Glomerular endothelial cell (primary cell): Measurements from ENCODE around the gene GOLGA8B. TPM values are rescaled to one million over a fixed set of nuclear protein-coding genes. Genes with fewer than 3 reads are reported as not detected.
"Not testable (repeated sequence)": the region's sequence is repeated elsewhere in the genome, so short reads cannot be mapped to it uniquely, and the experiment has no call there.

Experiments
- DNase-seq: peaks from one replicate; pipeline ENCODE4 v3.0.0-alpha.2; 2011; ENCODE audit warnings: low read depth, low spot score; ENCODE audit errors: extremely low read depth
- total RNA-seq: library from RNA; depleted of rRNA; stranded (reverse); fragments of >200 nt; gene quantifications from 2 replicates; pipeline ENCODE4 v1.2.3, GENCODE V29; 2015

Gene GOLGA8B
- total RNA-seq, 1 donor from 2014 or later: 25.9 TPM

DNA sequence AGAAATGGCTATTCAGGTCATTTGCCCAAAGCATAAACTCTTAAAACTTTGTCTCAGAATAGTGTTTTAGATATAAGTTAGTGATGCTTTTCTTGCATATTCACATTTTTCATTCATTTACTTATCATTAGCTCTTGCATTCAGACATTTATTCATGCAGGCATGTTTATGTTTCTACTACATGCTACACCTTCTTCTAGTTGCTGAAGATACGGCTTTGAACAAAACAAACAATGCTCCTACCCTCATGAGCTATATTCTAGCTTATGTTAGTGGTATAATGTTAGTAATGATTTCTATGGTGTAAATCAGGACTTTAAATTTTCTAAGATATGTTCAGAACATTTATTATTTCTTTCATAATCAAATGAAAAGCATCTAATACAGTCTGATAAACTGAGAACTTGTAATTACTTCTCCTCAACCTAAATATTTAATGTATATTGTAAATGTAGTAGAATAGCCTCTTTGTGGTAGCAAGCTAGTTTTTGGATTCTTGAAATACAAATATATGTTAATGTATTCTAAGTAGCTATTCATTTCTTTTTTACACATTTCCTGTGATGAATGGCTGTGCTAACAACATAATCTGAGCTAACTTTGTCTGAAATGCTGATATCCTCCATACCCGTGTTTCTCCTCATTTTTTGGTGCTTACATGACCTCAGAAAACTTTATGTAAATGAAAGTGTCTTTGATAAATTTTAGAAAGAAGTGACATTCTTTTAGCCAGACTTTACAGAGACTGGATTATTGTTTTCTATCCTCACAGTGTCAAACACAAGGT lies 15.5 kb upstream of the GOLGA8B start:
- no peak for DNase-seq

DNA sequence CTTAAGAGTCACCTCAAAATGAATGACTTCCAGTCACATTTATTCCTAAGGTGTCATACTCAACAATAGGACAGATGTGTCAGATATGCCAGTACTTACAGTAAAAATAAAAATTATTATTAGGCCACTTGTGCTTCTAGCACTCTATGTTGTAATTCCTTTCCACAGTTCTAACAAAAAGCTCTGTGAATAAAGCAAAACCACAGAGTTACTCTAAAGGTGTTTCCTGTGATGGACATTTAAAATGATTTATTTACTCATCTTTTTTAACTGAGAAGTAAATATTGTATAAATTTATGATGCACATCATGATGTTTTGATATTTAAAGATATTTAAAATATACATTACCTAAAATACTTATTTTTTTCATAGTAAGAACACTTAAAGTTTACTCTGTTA lies 13.9 kb upstream of the GOLGA8B start:
- DNase-seq: no peak

DNA sequence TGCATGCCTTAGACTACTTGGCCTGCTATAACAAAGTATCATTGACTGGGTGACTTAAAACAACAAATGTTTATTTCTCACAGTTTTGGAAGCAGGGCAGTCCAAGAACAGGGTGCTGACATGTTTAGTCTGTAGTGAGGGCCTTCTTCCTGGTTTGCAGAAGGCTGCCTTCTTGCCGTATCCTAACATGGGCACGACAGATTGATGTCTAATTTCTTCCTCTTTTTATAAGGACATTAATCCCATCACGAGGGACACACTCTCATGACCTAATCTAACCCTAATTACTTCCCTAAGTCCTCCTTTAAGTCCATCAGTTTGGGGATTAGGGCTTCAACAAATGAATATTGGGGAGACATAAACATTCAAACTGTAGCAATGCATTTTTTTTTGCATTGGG lies 10.9 kb upstream of the GOLGA8B start:
- no peak for DNase-seq

DNA sequence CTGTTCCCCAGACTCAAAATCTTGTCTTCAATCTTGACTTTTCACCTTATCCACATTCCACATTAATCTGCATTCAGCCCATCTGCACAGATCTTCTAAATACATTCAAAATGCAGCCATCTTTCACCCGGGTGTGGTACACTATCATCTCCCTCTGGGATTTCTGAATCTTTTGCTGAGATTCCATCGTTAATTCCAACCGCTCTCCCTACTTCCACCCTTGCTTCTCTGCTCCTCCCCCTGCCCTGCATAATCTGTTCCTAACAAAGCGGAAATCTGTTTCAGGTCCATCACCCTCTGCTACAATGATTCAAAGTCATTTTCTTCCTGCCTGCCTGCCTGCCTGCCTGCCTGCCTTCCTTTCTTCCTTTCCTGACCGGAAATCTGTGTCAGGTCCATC lies 7.9 kb upstream of the GOLGA8B start:
- no peak for DNase-seq

DNA sequence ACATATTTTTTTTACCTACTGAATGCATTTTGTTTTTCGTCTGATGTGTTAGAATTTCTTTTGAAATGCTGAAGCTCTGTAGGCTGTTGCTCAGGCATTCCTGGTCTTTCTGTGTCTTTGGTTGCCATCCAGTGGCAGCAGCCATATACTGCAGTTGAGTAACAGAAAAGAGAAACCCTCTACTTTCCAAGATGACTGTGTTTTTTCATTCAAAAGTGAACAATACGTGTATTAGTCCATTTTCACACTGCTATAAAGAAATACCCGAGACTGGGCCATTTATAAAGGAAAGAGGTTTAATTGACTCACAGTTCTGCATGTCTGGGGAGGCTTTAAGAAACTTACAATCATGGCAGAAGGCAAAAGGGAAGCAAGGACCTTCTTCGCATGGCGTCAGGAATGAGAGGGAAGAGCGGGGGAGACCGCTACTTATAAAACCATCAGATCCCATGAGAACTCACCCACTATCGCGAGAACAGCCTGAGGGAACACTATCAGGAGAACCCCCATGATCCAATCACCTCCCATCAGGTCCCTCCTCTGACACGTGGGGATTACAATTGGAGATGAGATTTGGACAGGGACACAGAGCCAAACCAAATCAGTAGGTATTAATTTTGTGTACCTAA lies 4.7 kb upstream of the GOLGA8B start:
- peak; percentile 56 for DNase-seq

DNA sequence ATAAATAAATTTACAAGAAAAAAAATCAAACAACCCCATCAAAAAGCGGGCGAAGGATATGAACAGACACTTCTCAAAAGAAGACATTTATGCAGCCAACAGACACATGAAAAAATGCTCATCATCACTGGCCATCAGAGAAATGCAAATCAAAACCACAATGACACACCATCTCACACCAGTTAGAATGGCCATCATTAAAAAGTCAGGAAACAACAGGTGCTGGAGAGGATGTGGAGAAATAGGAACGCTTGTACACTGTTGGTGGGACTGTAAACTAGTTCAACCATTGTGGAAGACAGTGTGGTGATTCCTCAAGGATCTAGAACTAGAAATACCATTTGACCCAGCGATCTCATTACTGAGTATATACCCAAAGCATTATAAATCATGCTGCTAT lies 2.5 kb upstream of the GOLGA8B start:
- not testable (repeated sequence) for DNase-seq

DNA sequence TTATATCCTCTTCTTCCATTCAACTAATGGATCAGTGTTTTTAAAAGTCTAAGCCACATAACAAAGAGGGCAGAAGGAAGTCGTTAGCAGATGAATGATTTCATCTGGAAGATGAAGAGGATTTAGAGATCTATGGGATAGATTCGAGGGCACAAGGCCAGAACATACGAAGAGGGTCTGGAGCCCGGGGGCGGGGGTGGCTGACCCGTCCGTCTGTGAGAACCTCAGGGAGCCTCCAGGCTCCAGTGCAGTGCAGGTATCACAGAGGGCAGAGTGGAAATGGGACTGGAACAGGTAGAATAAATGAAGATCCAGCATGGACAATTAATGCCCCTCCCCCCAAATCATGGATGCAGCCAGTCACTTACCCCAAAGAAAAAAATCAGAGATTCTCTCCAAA lies 1.5 kb upstream of the GOLGA8B start:
- no peak for DNase-seq

DNA sequence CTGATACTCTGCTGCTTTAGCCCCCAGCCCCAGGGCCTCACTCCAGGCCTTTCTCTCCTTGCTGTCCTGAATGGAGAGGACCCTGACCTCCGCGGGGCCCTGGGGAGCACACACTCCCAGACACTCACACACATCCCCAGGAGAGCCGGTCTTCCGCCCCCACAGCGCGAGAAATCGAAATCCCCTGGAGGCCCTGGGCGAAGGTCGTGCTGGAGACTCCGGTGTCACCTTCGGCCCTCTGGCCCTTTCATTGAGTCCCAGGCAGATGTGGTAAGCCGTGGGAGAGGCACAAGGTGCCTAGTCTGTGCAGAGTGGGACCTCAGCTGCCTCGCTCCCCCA lies 848 bp upstream of the GOLGA8B start:
- no peak for DNase-seq

DNA sequence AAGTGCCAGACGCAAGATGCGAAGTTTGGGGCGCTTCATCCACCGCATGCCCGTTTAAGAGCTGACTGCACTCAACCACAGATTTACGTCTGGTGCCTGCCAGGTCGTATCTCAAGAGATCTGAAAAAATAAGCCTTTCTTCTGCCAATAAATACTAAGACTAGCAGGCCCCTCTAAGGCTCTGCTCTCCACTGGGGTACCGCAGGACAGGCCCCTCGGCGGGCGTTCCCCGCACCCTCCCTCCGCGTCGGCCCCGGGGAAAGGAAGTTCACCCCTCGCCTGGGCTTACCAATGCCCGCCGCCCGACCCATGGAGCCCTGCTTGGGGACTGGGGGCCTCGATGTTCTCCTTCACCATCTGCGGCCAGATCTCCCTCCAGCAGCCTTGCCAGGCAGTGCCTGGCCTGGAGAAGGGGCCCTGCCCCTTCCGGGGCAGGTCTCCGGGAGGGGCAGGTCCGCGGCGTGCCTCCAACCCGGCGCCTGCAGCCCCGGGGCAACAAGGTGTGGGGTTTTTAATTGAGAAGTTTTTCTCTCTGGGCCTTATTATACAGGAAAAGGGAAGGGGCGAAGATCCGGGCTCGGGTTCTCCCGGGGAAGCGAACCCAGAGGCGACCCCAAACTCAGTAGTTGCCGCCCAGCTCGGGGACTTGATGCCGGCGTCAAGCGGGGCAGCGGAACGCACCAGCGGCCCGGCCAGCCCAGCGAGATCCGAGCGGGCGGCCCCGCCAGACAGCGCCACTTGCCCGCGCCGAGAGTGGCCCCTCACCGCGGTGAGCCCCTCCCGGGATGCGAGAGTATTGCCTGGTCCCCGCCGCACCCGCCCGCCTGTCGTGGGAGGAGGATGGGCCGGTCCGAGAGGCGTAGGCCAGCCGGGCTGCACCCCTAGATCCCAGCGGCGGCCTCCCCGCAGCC lies 735 bp downstream of the GOLGA8B start:
- no peak for DNase-seq

DNA sequence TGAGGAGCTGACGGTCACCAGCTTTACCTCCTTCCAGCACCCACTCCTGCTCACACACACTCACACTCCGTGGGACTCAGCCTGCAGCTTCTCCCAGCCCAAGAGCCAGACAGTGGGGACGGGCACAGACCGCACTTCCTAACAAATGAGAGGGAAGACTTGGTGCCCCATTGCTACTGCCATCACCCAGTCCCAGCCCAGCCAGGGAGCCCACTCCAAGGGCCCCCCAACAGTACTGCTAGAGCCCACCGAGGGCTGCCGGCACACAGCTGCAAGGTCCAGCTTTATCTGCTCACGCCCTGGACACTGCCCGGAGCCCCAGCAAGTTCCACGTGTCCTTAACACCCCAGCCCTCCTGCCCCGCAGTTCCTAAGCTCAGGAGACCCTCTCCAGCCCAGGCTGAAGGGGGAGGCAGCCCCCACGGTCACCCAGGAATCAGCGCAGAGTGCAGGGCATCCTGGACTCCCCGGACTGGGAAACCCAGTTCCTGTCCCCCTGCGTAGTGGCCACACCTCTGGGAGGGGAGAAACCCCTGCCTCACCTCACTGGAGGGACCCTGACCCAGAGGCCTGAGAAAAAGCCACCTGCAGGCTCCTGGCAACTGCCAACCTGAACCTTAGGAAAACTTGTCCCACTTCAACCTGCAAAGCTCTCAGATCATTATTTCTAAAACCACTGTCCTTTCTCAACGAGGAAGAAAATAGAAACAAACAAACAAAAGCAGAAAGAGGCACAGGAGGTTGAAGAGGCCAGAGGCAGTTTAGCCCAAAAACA lies 1.6 kb downstream of the GOLGA8B start:
- not testable (repeated sequence) for DNase-seq

DNA sequence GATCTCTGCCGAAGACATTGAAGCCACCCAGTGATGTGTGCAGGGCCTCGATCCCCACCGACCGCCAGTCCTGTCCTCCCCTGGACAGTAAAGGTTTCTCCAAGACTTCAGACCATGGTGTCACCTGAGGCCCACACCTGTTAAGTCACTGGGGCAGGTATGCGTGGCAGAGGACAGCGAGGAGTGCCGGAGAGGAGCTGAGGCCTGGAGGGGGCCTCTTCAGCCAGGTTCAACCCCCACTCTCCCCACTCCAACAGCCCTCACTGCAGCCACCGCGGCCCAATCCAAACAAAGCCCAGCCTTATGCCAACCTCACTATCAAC lies 2.4 kb downstream of the GOLGA8B start:
- no peak for DNase-seq

DNA sequence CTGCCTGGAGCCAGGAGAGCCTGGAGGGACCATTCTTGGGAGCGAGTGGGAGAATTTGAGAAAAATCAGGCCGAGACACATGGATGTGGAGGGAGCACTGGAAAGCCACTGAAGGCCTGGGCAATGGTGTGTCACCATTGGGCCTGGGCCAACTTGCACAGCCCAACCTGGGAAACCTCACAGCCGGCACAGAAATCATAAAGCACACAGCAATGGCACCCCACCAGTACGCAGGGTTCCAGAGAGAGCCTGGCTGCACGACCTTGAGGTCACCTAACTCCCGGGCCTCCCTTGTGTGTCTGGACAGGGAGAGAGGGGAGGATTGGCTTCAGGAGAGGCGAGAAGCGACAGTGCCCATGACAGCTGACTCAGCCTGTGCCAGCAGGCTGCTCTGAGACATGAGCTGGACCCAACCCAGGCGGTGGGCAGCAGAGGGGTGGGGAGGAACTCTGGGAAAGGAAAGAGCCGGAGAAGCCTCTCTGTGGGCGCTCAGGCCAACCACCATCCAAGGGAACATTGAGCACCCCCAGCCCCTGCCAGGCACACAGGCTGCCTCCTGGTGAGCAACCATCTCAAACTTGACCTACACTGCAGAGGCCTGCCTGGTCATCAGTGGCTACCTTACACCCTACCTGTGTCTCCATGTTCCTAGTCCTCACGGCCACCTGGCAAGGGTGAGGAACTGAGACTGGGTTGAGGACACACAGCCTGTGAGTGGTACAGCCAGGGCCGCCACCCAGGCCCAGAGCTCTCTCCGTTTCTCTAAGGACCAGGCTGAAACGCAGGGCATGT lies 3.0 kb downstream of the GOLGA8B start:
- DNase-seq: not testable (repeated sequence)

DNA sequence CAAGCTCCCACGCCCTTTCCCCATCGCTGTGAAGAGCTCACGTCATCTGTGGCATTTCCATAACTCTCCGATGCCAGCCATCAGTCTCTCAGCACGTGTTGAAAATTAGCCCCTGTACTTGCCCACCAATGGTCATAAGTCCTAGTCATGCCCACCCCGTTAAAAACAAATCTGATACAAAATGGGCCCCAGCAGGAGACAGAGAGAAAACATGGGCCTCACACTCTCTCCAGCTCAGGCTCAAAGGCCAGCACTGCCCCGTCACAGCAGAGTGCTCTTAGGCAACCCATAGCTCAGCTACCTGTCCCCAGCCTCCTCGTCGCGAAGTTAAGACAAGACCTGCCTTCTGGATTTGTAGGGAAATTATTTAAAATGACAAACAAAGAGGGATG lies 5.2 kb downstream of the GOLGA8B start:
- DNase-seq: no peak

DNA sequence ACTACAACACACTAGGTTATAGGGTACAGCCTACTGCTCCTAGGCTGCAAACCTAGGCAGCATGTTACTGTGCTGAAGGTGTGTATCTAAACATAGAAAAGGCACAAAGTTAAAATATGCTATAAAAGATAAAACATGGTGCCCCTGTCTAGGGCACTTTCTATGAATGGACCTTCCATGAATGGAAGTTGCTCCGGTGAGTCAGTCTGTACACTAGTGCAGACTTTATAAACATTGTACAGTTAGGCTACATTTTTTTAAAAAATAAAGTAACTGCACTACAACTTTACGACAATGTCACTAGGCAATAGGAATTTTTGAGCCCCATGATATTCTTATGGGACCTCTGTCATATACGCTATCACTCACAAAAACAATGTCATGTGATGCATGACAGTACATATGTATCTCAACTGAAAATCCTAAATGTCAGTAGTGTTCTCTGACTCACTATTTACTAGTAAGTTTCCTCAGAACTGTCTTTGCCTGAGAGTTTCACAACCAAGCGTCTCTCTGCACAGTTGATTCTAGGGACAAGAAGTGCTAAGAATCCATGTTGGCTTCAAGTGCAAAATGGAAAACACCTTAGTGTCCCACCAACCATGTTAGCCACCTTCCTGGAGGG lies 5.7 kb downstream of the GOLGA8B start:
- not testable (repeated sequence) for DNase-seq

DNA sequence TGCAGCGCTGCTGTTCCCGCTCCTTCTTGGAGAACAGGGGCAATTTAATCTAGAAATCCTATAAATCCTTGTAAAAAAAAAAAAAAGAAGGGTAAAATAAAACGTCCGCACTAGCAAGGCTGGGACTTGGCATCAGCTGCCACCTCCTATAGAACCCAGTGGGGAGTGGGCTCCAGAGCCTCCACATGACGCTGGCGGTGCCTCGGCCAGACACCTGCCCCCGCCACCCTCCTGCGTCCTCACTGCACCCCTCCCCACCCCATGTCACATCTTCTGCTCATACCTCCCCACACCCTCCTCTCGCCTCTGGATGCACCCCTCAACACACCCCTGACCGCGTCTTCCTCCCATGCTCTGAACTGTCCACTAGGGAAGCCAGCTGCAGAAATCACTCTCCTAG lies 8.4 kb downstream of the GOLGA8B start:
- not testable (repeated sequence) for DNase-seq

DNA sequence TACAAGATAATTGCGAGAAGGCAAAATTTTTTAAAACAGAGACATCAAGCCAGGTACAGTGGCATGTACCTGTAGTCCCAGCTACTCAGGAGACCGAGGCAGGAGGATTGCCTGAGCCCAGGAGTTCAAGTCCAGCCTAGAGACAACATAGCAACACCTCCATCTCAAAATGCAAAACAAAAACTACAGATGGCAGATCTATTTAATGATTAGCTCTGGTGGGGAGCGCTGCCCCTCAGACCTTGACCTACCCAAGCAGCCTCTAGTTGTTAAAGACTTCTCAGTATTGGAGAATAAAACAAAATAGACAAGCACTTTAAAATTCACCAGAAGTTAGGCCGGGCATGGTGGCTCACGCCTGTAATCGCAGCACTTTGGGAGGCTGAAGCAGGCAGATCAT lies 10.5 kb downstream of the GOLGA8B start:
- not testable (repeated sequence) for DNase-seq

DNA sequence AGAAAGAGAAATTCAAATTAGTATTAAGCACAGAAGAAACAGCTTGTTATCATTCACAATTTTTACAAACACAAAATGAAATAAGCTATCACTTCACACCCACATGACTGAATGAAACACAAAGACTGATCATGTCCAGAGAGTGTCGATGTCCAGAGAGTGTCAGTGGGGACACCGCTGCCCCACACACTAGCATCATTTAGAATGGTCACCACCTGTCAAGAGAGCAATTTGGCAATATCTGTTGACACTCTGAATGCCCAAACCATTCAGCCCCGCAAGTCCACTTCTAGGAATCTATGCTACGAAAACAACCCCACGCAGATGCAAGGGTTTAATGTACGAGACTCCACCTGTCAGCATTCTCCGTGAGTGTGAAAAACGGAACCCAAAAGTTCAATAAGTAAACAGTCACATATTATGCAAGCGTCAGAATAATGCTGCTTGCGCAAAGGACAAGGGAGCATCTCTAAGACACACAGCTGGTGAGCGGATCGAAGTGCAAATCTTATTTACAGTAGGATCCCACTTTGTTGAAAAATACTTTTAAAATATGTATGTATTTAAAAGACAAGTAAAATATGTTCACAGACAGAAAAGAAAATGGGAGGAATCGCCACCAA lies 11.3 kb downstream of the GOLGA8B start:
- DNase-seq: not testable (repeated sequence)

DNA sequence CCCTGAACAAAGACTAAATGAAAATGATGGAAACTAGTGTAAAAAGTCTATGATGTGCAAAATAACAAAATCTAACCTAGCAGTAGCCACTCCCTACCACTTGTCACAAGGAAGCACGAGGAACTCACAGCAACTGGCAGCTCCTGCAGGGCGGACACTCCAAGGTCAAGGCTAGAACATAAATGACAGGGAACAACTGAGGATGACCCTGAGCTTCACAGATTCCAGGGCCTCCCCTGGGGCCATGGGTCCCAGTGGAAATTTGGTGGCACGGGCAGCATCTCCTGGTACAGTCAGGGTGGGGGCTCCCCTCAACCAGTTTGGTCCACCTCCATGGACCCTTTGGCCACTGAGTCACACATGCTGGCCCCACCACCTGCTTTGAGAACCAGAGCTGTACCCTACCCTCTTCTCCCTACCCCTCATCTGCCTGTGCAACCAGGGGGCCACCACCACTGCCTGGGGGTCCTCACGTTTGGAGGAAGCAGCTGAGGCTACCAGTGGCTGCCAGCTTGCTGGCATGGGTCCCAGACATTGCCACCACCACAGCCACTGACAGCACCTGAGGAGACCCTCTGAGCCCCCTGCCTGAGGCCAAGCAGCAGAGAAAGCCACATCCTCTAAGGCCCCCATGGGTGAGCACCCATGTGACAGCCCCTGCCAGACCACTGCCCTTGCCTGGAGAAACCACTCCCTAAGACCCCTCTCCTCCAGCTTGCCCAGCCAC lies 13.6 kb downstream of the GOLGA8B start:
- not testable (repeated sequence) for DNase-seq

DNA sequence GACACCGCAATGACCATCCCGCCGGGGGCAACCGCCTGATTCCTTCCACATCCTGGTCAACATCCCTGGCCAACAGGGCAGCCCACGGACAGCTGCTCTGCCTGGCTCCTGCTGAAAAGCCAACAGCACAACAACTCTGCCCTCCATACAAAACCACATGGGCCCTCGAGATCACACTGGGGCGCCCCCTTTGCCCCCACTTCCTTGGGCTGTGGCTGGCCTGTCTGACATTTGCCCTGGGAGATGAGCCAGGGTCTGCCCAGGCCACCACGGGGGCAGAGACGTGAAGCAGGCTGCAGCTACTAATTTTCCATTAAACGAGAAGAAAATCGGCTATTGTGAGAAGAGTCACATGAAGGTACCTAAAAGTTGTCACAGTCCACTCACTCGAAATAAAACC lies 16.3 kb downstream of the GOLGA8B start:
- DNase-seq: not testable (repeated sequence)
